NCI-H128 (cell line): ENCODE measurements around the gene MRTFA.

Source experiments
- DNase-seq: peaks from one replicate; lab custom pipeline; 2025; ENCODE audit not compliant: unreplicated experiment; lab: John Stamatoyannopoulos, UW

Gene MRTFA

DNA sequence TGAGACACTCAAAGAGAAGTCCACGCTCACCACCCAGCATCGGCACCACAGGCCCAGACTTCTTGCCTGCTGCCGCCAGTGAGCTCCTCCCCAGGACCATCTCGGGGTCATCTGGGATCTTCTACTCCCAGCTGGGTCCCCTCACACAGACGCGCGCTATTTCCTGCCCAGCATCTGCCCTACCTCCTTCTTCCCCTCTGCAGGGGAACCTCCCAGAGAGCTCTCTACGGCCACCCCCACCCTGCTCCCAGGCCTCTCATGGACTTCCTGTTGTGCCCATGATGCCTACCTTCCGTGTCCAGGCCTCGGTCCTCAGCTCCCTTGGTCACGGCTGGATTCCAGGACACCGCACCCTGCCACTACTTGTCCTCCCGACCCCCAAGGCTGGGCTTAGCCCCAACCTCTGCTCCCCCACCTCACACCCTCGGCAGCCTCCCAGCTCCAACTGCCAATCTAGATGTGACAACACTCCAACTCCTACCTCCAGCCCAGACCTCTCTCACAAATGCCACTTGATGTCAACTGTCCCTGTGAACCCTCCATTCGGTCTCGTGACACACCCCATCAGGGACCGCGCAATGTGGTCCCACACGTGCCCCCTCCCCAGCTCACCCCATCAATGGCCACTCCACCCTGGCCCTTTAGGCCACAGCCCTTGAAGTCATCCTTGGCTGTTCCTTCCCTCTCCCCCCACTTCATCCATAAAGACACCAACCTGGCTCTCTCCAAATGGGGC lies 220.8 kb downstream of the MRTFA start:
- DNase-seq: no peak

- no peak for DNase-seq
Measured at GRCh38 chr22:40414838-40415505, 221.5 kb downstream of the MRTFA start.

- DNase-seq: no peak
Measured at GRCh38 chr22:40414311-40414710, 222.2 kb downstream of the MRTFA start.

DNA sequence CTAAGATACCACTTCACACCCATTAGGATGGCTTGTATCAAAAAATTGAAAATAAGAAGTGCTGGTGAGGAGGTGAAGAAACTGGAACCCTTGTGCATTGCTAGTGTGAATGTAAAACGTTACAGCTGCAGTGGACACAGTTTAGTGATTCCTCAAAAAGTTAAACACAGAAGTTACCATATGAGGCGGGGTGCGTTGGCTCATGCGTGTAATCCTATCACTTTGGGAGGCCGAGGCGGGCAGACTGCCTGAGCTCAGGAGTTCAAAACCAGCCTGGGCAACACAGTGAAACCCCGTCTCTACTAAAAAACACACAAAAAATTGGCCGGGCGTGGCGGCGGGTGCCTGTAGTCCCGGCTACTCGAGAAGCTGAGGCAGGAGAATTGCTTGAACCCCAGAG lies 222.6 kb downstream of the MRTFA start:
- DNase-seq: no peak

- no peak for DNase-seq
Measured at GRCh38 chr22:40412441-40412840, 224.1 kb downstream of the MRTFA start.

- no peak for DNase-seq
Measured at GRCh38 chr22:40411506-40411861, 225.0 kb downstream of the MRTFA start.

DNA sequence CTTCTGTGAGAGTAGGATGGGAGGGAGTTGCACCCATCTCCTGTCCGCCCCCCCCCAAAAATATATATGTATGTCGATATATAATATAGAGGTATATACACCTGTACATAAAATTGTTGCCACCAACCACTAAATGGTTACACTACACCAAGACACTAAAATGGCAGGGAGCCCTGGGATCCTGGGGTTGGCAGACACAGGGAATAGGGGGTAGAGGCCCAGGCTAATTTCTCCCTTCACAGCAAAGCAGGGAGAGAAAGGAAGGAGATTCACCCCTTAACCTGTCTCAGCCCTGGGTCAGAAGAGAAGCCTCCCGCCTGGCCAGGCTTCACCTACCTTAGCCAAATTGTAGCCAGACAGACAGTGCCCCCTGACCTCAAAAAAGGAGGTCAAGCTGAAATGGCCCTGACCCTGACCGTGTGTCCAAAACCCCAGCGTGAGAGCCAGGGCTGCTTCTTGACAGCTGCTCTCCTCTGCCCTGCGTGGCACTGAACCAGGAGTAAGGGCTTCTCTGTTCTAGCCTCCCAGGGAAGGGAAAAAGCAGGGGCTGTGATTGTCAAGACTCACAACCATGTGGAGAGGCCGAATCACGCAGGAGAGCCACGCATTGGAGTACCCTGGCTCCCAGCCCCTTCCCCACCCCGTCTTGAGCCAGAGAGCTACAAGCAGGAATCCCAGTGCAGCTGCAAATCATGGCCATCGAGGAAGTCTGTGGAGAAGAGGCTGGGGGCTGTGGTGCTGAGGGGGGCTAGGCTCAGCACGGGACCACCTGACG lies 225.6 kb downstream of the MRTFA start:
- DNase-seq: no peak

- DNase-seq: no peak
Measured at GRCh38 chr22:40410272-40410671, 226.2 kb downstream of the MRTFA start.

GRCh38 chr22:40409613-40410113 lies 226.9 kb downstream of the MRTFA start:
- no peak for DNase-seq

GRCh38 chr22:40408718-40409612 lies 227.6 kb downstream of the MRTFA start:
- no peak for DNase-seq

DNA sequence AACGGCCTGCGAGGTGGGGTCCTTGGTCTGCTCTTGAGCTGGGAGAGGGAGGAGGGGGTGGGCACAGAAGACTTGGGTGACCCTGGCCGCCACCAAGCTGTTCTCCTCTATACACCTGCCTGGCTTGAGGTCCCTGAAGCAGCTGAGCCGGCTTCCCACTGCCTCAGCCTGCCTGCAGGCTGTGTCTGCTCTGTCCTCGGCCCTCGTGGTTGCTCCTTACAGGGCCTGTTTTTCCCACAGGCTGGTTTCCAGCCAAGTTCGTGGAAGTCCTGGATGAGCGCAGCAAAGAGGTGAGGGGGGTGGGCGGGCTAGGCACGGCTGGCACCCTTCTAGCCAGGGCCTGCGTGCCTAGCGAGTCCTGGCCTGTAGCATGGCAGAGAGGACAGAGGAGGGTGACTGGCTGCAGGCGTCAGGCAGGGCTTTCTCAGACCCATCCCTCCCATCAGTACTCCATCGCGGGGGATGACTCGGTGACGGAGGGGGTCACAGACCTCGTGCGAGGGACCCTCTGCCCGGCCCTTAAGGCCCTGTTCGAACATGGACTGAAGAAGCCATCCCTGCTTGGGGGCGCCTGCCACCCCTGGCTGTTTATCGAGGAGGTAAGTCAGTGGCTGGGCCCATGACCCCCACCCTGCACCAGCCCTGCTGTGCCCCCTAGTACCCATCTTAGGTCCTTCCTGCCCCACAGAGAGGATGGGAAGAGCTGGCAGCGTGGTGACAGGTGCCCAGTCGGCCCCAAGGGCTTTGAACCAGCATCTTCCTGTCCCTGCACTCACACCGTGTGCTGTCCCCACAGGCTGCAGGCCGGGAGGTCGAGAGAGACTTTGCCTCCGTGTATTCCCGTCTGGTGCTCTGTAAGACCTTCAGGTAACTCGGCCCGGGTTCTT lies 228.4 kb downstream of the MRTFA start:
- DNase-seq: no peak

DNA sequence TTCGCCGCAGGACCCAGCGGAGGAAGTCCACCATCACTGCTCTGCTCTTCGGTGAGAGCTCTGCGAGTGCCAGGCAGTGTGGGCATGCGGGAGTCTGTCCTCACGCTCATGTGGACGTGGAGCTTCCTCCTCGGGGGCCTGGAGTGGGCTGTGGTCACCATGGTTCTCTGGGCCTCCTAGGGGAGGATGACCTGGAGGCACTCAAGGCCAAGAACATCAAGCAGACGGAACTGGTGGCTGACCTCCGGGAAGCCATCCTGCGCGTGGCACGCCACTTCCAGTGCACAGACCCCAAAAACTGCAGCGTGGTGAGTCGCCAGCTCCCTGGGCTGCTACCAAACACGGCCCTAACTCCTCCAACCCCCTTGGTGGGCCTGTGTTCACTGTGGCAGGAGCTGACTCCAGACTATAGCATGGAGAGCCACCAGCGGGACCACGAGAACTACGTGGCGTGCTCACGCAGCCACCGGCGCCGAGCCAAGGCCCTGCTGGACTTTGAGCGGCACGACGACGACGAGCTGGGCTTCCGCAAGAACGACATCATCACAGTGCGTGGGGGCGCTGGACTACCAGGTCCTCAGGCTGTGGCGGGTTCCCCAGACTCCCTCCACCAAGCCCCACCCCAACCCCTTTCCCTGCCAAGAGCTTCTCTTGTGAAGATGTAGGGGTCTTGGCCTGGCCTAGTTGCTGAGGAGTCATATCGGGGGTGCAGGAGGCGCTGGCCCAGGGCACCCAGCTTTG lies 229.3 kb downstream of the MRTFA start:
- DNase-seq: no peak

GRCh38 chr22:40406063-40406890 lies 230.2 kb downstream of the MRTFA start:
- DNase-seq: no peak

DNA sequence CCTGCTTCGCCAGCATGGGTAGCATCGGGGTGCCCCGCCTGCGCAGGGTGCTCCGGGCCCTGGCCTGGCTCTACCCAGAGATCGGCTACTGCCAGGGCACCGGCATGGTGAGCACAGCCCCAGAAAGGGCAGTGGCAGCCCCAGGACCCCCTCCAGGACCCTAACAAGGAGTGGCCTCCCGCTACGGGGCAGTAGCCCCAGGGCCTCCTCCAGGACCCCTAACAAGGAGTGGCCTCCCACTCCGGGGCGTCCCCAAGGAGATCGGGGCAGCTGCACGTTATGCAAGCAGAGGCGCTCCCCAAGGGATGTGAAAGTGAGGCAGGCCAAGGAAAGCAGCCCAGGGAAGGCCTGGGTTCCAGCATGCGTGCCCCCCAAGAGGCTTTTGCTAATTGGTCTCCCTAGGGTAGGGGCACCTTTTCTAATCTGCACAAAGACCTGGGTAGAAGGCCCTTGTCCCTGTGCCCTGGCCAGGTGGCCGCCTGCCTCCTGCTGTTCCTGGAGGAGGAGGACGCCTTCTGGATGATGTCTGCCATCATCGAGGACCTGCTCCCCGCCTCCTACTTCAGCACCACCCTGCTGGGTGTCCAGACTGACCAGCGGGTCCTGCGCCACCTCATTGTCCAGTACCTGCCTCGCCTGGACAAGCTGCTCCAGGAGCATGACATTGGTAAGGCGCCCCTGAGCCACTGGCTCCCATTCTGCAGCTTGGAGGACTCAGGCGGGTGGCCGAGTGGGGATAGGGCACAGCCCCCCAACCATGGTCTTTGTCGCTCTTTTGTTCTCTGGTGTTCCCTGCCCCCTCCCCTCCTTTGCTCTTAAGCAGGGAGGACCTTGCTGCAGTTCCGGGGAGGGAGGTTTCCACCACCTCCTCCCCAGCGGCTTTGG lies 231.1 kb downstream of the MRTFA start:
- DNase-seq: no peak

DNA sequence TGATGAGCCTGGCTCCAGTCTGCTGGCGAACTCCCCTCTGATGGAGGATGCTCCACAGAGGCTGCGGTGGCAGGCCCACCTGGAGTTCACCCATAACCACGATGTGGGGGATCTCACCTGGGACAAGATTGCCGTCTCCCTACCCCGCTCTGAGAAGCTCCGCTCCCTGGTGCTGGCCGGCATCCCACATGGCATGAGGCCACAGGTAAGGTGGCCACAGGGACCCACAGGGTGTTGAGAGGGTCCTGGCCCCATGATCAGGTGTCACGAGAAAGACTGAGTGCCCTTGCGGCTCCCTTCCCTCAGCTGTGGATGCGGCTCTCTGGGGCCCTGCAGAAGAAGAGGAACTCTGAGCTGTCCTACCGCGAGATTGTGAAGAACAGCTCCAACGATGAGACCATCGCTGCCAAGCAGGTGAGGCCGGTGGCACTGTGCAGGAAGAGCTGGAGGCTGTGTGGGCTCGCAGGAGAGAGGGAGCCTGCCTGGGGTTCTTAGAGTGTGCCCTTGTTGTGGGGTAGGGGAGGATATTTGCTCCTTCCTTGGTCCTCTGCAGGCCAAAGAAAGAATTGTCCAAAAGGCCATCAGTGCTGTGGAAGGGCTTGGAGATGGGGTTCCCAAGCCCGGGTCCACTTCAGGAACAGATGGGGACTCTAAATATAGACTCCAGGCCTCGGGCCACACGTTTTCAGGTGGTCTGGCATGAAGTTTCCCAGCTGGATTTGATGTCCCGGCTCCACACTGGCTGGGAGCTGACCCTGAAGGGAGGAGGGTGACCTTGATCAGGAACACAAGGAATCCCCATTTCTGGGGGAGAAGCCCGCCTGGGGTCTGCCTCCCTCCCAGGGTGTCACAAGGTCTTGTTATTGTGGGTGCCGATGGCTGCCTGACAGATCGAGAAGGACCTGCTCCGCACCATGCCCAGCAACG lies 232.0 kb downstream of the MRTFA start:
- DNase-seq: no peak

GRCh38 chr22:40403651-40404050 lies 232.9 kb downstream of the MRTFA start:
- no peak for DNase-seq
